Esophagus muscularis mucosa (tissue), 4 donors: ENCODE data around the gene TMEM156. TPM values are rescaled to one million over a fixed set of nuclear protein-coding genes. Genes with fewer than 3 reads are reported as not detected.
"Not testable (repeated sequence)": the region's sequence is repeated elsewhere in the genome, so short reads cannot be mapped to it uniquely, and the experiment has no call there.

ENCODE experiments used
- DNase-seq: peaks from one replicate; pipeline ENCODE4 v3.0.0-alpha.2; 2017; ENCODE audit errors: extremely low spot score
- H3K27ac ChIP-seq, 4 donors: fragments of 200-600 bp; sonication (generic); replicated peaks in 1 of 4; 1 replicate in 3 of 4; 2 replicates in 1 of 4; pipeline ENCODE4 v1.5.1; 2016 to 2019; ENCODE audit warnings: mild to moderate bottlenecking in 1 of 4
- H3K27me3 ChIP-seq, 4 donors: fragments of 200-600 bp; sonication (generic); one replicate each; pipeline versions ENCODE4 v1.5.1 to v1.6.0; 2016 to 2019
- H3K36me3 ChIP-seq, 4 donors: fragments of 200-600 bp; sonication (generic); one replicate each; pipeline ENCODE4 v1.5.1; 2016 to 2019
- H3K4me1 ChIP-seq, 4 donors: fragments of 200-600 bp; sonication (generic); one replicate each; pipeline ENCODE4 v1.5.1; 2016 to 2019
- H3K4me3 ChIP-seq, 4 donors: fragments of 200-600 bp; sonication (generic); 1 replicate in 2 of 4; 2 replicates in 2 of 4; pipeline ENCODE4 v1.5.1; 2016 to 2019; ENCODE audit warnings: mild to moderate bottlenecking in 4 of 4, moderate library complexity in 1 of 4
- H3K9me3 ChIP-seq, 4 donors: fragments of 200-600 bp; sonication (generic); 1 replicate in 3 of 4; 2 replicates in 1 of 4; pipeline ENCODE4 v1.5.1; 2016 to 2019
- EP300 ChIP-seq: sonication (generic); formaldehyde crosslinking; IDR thresholded peaks from one replicate; pipeline ENCODE4 v1.6.1; 2017; ENCODE audit warnings: antibody characterized with exemption
- POLR2A ChIP-seq: fragments of 450-650 bp; IDR thresholded peaks from one replicate; pipeline ENCODE4 v1.6.1; 2017; ENCODE audit warnings: antibody characterized with exemption, moderate library complexity, mild to moderate bottlenecking, low read depth
- POLR2AphosphoS5 ChIP-seq, 2 donors: sonication (generic); formaldehyde crosslinking; IDR thresholded peaks; one replicate each; pipeline ENCODE4 v1.6.1; 2017; ENCODE audit warnings: antibody characterized with exemption in 2 of 2
- WGBS: methylation state at CpG from one replicate; pipeline ENCODE4 v1.1.5; 2018; 5-methylcytosine and 5-hydroxymethylcytosine counted together
- intact Hi-C: fragments of 100-400 bp; cut with DNase I; formaldehyde crosslinking; loops from one replicate; pipeline ENCODE4 v1.15.1; 2023
- total RNA-seq, 4 donors: library from RNA; depleted of rRNA; stranded (reverse); fragments of >200 nt; gene quantifications; one replicate each; pipeline versions ENCODE4 v1.1.0 to v1.2.1, GENCODE V29; 2016
- TF ChIP-seq, protein P1 (sequence below), 3 experiments: fragments of 200-600 bp in 2 of 3; fragments of 450-650 bp in 1 of 3; sonication (generic) in 2 of 3; IDR thresholded peaks; one replicate each; pipeline ENCODE4 v1.5.1; 2017 to 2019; ENCODE audit warnings: antibody characterized with exemption in 3 of 3, mild to moderate bottlenecking in 2 of 3, moderate library complexity in 1 of 3

The TMEM156 gene
- total RNA-seq, 4 donors from 2014 or later, result 0.50 TPM; not detected in 3

DNA sequence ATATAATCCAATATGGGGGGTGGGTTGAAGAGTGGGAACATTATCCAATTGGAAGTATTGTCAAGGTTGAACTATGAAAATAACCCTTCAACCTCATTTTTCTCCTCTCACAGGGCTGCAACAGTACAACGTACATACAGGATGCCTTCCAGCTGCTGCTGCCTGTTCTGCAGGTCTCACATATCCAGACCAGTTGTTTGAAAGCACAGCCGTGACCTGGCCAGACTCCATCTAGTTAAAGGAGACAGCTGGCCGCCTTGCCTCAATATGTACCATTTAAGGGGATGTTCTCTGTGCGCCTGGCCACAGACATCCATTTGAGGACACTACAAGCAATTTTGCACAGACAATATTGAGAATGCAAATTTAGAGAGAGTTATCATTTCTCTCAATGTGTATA is 88.9 kb downstream of the TMEM156 start:
- Histone ChIP-seq H3K9me3 (no peaks in the 10 kb centered on the region), H3K4me1 (peaks cover 5 to 86% (median 74%) of the 10 kb centered on the region in 4 donors), H3K27me3 (no peaks in the 10 kb centered on the region), H3K36me3 (peaks cover 6 to 51% (median 24%) of the 10 kb centered on the region in 4 donors), H3K4me3 (no peak overlapping the region), H3K27ac (peak overlapping the region; percentile 84 to 87 (median 86))
- intact Hi-C loops, result no loop called here
- 53% methylated on average over 4 of the region's 4 CpGs for WGBS
- peak; percentile 93 for DNase-seq
- TF ChIP-seq, protein P1, sequence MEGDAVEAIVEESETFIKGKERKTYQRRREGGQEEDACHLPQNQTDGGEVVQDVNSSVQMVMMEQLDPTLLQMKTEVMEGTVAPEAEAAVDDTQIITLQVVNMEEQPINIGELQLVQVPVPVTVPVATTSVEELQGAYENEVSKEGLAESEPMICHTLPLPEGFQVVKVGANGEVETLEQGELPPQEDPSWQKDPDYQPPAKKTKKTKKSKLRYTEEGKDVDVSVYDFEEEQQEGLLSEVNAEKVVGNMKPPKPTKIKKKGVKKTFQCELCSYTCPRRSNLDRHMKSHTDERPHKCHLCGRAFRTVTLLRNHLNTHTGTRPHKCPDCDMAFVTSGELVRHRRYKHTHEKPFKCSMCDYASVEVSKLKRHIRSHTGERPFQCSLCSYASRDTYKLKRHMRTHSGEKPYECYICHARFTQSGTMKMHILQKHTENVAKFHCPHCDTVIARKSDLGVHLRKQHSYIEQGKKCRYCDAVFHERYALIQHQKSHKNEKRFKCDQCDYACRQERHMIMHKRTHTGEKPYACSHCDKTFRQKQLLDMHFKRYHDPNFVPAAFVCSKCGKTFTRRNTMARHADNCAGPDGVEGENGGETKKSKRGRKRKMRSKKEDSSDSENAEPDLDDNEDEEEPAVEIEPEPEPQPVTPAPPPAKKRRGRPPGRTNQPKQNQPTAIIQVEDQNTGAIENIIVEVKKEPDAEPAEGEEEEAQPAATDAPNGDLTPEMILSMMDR (IDR thresholded peaks at IDR 0.05), result no peak
- TF ChIP-seq EP300 (peak; percentile 41), POLR2AphosphoS5 (IDR thresholded peaks at IDR 0.05) (peak; percentile 81 to 91), POLR2A (no peak)

DNA sequence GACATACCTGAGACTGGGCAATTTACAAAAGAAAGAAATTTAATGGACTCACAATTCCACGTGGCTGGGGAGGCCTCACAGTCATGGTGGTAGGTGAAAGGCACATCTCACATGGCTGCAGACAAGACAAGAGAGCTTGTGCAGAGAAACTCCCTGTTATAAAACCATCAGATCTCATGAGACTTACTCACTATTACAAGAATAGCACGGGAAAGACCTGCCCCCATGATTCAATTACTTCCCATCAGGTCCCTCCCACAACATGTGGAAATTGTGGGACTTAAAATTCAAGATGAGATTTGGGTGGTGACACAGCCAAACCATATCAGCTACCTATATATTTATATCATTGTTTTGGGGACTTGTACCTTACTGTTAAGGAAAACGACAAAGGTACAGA is 90.3 kb downstream of the TMEM156 start:
- intact Hi-C loops, DNase-seq, H3K4me3 ChIP-seq, H3K9me3 ChIP-seq, H3K27me3 ChIP-seq: not testable (repeated sequence)
- peak overlapping the region; percentile 84 to 87 (median 86) for H3K27ac ChIP-seq
- TF ChIP-seq POLR2AphosphoS5 (IDR thresholded peaks at IDR 0.05), result peak; percentile 32 to 66
- peaks cover 5 to 73% (median 60%) of the 10 kb centered on the region in 4 donors for H3K4me1 ChIP-seq
- 62% methylated on average over 3 of the region's 3 CpGs for WGBS
- H3K36me3 ChIP-seq, result peaks cover 9 to 66% (median 38%) of the 10 kb centered on the region in 4 donors

DNA sequence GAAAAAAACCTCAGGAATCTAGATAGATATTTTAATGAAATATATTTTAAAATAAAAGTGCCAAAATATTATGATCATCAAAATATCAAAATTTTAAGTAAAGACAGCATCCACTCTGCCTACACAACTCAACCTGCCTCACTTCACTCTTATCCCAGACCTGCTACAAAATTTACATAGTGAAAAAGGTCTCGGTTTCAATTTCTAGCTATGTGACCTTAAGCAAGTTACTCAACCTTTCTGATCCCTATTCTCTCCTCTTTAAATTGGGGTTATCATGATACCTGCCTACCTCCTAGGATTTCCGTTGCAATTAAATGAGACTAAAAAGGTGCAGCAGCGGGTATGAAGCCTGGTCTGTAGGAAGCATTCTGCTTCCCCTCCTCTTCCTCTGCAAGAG is 91.7 kb downstream of the TMEM156 start:
- H3K36me3 ChIP-seq, result peaks cover 16 to 78% (median 48%) of the 10 kb centered on the region in 4 donors
- no peaks in the 10 kb centered on the region for H3K9me3 ChIP-seq
- 94% methylated on average over 3 of the region's 3 CpGs for WGBS
- no peak overlapping the region for H3K4me3 ChIP-seq
- DNase-seq, result no peak
- TF ChIP-seq EP300, result no peak
- no peak for TF ChIP-seq POLR2AphosphoS5 (IDR thresholded peaks at IDR 0.05)
- TF ChIP-seq, protein P1 (IDR thresholded peaks at IDR 0.05), result no peak
- no peak for TF ChIP-seq POLR2A
- intact Hi-C loops, result no loop called here
- no peaks in the 10 kb centered on the region for H3K27me3 ChIP-seq
- H3K27ac ChIP-seq, result peak overlapping the region; percentile 84 to 87 (median 86)
- H3K4me1 ChIP-seq, result peaks cover 5 to 60% (median 47%) of the 10 kb centered on the region in 4 donors

DNA sequence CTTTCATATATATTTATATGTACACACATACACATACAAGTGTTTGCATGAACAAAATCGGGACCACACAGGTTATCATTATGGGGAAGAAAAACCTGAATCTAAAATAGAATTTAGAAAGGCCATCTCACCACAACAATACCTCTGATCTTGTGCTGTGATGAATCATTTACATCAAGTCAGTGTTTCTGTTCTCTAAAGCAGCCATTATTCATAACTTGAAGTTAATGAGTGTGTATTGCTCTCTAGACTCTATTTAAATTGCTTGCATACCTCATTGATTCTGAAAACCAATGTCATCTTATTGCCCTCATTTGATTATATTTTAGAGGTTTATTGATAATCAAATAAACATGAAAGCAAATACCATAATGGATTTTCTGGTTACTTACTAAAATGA is 93.0 kb downstream of the TMEM156 start:
- H3K27me3 ChIP-seq, result no peaks in the 10 kb centered on the region
- no peaks in the 10 kb centered on the region for H3K9me3 ChIP-seq
- H3K36me3 ChIP-seq, result peaks cover 23 to 76% (median 48%) of the 10 kb centered on the region in 4 donors
- TF ChIP-seq POLR2AphosphoS5 (IDR thresholded peaks at IDR 0.05) (no peak), EP300 (no peak), POLR2A (no peak)
- TF ChIP-seq, protein P1 (IDR thresholded peaks at IDR 0.05), result no peak
- DNase-seq, result no peak
- H3K4me1 ChIP-seq, result peaks cover 5 to 50% (median 39%) of the 10 kb centered on the region in 4 donors
- 100% methylated on average over 1 of the region's 1 CpG for WGBS
- H3K27ac ChIP-seq, result no peak overlapping the region
- intact Hi-C loops, result no loop called here
- H3K4me3 ChIP-seq, result no peak overlapping the region

DNA sequence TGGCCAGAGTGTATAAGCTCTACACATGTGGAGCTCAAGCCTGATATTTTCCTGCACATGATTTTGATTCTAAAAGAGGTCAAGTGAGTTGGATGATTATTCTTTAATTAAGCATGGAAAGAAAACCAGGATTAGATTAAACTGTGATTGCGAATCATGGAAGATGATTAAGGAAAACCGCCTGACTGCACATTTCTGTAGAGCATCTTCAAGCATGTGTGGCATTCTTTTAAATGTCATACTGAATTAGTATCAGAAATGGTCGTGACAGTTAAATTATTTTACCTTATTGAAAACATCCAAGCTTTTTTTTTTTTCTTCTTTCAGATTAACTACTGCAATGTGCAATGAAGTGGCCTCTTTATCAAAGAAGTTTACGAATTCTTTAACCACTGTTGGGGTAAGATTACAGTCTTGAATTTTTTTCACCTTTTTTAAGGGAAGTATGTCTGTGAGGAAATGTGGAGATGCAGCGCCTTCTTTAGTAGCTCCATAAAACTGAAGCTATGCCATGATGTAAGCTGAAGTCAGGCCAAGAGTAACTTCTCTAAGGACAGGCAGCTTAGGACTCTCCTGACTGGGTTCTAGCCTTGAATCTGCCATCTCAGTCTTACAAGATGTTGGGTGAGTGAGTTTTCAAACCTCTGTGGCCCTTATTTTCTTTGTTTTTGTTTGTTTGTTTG is 96.7 kb downstream of the TMEM156 start:
- Histone ChIP-seq H3K27me3 (no peaks in the 10 kb centered on the region), H3K4me3 (no peak overlapping the region), H3K36me3 (peaks cover 45 to 89% (median 67%) of the 10 kb centered on the region in 4 donors), H3K9me3 (no peaks in the 10 kb centered on the region), H3K27ac (no peak overlapping the region), H3K4me1 (peaks cover 0 to 23% (median 10%) of the 10 kb centered on the region in 4 donors)
- intact Hi-C loops, result no loop called here
- DNase-seq, result no peak
- TF ChIP-seq POLR2AphosphoS5 (IDR thresholded peaks at IDR 0.05), result no peak
- TF ChIP-seq POLR2A, result no peak
- no peak for TF ChIP-seq EP300
- TF ChIP-seq, protein P1 (IDR thresholded peaks at IDR 0.05), result no peak
- 69% methylated on average over 5 of the region's 5 CpGs for WGBS
